ENCODE measurements around the gene SKOR1.

Gene SKOR1, protein sequence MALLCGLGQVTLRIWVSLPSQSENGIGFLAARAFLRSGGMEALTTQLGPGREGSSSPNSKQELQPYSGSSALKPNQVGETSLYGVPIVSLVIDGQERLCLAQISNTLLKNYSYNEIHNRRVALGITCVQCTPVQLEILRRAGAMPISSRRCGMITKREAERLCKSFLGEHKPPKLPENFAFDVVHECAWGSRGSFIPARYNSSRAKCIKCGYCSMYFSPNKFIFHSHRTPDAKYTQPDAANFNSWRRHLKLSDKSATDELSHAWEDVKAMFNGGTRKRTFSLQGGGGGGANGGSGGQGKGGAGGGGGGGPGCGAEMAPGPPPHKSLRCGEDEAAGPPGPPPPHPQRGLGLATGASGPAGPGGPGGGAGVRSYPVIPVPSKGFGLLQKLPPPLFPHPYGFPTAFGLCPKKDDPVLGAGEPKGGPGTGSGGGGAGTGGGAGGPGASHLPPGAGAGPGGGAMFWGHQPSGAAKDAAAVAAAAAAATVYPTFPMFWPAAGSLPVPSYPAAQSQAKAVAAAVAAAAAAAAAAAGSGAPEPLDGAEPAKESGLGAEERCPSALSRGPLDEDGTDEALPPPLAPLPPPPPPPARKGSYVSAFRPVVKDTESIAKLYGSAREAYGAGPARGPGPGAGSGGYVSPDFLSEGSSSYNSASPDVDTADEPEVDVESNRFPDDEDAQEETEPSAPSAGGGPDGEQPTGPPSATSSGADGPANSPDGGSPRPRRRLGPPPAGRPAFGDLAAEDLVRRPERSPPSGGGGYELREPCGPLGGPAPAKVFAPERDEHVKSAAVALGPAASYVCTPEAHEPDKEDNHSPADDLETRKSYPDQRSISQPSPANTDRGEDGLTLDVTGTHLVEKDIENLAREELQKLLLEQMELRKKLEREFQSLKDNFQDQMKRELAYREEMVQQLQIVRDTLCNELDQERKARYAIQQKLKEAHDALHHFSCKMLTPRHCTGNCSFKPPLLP

DNA sequence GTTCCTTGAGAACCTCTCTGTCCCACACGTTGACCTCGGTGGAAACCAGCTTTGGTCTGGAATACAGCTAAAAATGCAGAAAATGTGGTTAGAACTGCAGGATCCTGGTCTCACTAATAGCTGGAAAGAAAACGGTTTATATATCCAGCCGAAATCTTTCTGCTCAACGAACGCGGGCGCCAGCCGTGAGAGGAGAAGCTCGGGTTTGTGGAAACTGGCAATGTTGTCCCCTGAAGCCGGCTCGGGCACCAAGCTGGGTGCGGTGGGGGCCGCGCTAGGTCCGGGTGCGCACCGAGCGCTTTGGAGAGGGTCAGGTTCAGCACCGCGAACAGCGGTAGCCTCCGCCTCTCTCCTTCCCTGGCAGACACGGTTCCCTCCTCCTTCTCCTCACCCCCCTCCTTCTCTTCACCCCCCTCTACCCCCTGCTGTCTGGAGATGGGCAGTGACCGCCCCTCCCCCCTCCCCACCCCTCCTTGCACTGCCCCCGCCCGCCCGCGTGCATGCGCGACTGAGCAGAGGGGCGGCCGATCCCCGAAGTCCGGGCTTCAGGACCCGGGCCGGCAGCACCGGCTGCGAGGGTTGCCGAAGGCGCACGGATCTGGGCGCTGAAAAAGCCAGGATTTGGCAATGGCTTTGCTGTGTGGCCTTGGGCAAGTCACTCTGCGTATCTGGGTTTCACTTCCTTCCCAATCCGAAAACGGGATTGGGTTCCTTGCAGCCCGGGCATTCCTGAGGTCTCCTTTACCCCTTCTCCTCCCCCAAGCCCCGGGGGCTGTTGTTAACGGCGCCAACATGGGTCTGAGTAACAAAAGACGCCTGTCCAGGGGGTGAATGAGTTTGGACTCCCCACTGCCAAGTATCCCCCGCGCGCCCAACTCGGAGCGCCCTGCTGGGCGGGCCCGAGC, at the start of gene SKOR1:
TSS of gene SKOR1 (plus strand) at position 534 of the 905 bp plus-strand sequence. CDS start at position 628, 94 bp downstream.
- peak; percentile 32 for DNase-seq

DNA sequence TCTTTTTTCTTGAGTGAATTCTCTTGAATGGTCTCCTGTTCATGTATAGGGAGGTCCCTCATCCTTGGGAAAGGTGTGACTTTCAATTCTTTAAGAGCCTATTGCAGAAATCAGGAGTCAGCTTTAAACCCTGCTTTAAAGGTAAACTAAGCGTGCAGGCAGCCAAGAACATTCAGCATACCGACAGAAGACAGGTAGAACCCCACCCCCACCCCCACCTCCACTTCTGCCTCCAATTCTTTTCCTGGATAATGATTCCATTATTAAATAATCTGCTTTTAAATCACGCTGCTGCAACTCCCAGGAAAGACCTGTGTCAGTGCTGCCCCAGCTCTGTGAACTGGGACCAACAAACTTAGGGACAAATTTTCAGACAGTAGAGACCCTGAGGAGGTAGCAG, 49.3 kb upstream of the SKOR1 start:
- DNase-seq, result no peak

GRCh38 chr15:67776600-67776999, 48.7 kb upstream of the SKOR1 start:
- DNase-seq, result no peak

DNA sequence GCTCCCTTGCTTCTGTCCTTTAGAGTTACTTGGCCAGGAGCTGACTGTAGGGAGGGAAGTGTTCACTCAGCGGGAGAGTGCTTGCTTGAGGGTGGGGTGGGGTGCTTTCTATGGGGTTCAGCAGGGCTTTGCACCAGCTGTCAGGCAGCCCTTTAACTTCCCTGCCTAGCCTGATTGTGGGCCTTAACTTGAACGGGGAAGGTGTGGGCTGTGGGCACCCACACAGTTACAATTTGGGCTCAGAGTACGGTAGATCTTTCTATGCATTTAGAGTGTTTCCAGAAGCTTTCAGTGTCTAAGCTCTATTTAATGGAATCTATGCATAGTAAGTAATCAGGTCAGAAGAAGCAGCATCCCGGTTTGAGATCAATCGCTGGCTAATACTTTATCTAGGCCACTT, 48.2 kb upstream of the SKOR1 start:
- no peak for DNase-seq

GRCh38 chr15:67777773-67778172, 47.5 kb upstream of the SKOR1 start:
- DNase-seq, result no peak

- DNase-seq, result no peak
Observed at GRCh38 chr15:67778968-67779548, 46.3 kb upstream of the SKOR1 start.

DNA sequence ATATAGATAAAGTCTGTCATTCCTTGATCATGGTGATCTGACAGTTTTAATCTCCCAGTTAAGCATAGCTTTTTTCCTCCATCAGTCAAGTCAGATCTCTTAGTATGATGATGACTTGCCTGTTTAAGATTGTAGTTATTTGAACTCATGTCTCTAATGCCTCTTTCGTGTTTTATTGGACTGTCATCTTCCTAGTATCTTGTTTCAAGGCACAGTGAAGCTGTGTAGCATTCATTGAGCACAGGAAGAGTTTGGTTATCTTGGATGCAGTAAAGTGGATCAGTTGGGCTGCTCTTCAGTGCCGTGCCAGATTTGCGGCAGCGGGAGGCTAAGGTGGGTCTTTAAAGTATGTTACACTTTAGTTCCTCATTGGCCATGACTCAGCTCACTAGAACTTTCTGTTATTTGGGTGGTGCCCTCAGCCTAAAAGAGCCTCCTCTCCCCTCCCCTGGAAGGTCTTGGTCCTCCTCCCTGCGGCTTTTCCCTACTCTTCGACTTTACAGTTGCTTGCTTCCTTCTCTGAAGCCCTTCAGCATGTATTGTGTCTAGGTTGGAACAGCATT, 45.7 kb upstream of the SKOR1 start:
- DNase-seq, result no peak

- DNase-seq, result no peak
Observed at GRCh38 chr15:67781061-67781460, 44.2 kb upstream of the SKOR1 start.

- DNase-seq, result no peak
Observed at GRCh38 chr15:67781907-67782690, 43.2 kb upstream of the SKOR1 start.

- DNase-seq, result no peak
Observed at GRCh38 chr15:67782691-67782991, 42.7 kb upstream of the SKOR1 start.

- peak; percentile 45 for DNase-seq
Observed at GRCh38 chr15:67783303-67783702, 42.0 kb upstream of the SKOR1 start.

DNA sequence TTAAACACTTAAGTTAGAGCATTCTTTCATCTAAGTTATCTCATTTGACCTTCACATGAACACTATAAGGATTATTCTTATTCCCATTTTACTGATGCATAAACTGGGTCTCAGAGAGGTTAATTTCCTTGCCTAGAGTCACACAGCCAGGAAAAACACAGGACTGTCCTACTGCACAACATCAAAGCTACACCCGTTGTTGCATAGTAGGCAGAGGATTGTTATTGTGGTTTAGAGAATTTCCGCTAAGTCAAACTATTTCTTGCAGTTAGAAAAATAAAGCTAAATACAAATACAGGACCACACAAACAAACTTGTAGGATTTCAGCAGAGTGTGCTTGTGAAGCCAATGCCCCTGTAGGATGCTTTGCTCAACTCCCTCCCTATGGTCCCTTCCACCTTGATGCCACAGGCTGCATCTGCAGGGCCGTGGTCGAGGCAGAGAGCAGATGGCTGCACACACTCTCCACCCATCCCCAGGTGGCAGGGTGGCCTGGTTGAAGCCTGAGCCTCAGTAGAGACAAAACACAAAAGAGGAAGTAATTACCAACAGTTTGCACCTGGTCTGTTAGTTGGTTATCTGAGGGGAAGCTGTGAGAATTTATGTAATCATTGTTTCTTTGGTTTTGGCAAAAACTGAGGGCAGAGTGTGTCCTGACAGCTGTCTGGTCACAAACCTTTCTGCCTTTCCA, 41.1 kb upstream of the SKOR1 start:
- DNase-seq, result no peak

DNA sequence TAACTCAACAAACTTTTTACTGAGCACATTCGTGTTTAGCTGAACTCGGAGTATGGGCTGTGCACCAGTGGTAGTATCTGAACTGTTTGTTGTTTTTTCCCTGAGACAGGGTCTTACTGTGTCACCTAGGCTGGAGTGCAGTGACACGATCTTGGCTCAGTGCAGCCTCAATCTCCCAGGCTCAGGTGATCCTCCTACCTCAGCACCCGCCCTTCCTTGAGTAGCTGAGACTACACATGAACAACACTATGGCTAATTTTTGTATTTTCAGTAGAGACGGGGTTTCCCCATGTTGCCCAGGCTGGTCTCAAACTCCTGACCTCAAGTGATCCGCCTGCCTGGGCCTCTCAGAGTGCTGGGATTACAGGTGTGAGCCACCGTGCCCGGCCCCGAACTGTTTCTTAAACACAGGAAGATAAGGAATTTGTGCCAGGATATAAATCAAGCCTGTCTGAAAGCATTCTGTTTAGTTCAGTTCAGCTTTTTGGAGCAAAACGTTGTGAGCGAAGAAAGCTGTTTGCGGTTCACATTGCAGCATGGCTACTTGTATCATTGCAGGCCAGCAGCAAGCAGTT, 40.4 kb upstream of the SKOR1 start:
- no peak for DNase-seq

- no peak for DNase-seq
Observed at GRCh38 chr15:67785431-67785830, 39.9 kb upstream of the SKOR1 start.

- DNase-seq, result no peak
Observed at GRCh38 chr15:67786646-67787045, 38.7 kb upstream of the SKOR1 start.

DNA sequence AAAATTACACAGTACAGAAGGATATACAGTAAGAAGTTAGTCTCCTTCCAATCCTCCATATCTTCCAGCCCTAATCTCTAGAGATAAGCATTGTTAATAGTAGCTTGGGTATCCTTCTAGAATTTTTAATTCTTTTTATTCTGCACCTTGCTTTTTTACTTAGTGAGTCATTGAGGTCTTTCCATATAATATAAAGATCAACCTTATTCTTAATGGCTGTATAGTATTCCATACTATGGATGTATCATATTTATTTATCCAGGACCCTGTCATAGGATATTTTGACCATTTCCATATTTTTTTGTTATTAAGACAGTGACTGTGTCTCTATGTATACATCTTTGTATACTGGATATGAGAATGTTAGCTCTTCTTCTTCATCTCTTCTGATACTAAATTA, 36.3 kb upstream of the SKOR1 start:
- DNase-seq, result no peak

- DNase-seq, result no peak
Observed at GRCh38 chr15:67790610-67791319, 34.5 kb upstream of the SKOR1 start.

GRCh38 chr15:67792250-67792942, 32.9 kb upstream of the SKOR1 start:
- DNase-seq, result no peak
